Caco-2 (cell line): ENCODE measurements around the gene KRTAP5-3. TPM values are rescaled to one million over a fixed set of nuclear protein-coding genes. Genes with fewer than 3 reads are reported as not detected.

ENCODE experiments used
- BruUV-seq: library from RNA; stranded (reverse); fragments of 400-500 nt; replicated peaks from 2 replicates; lab custom pipeline; 2021; lab: Mats Ljungman, UMichigan
- CTCF ChIA-PET: fragments of 300-600 bp; sonication (Branson Sonifier 250); formaldehyde crosslinking; loops from one replicate; lab custom pipeline; 2022; ENCODE audit warnings: antibody characterized with exemption; lab: Charles Lee
- POLR2A ChIA-PET: fragments of 300-600 bp; sonication (Branson Sonifier 250); formaldehyde crosslinking; loops from one replicate; lab custom pipeline; 2022; ENCODE audit warnings: antibody characterized with exemption; lab: Charles Lee
- DNase-seq, 2 experiments: peaks; one replicate each; pipeline versions ENCODE4 v3.0.0 to v3.0.0-alpha.2; 2020 to 2022
- H3K27me3 ChIP-seq: replicated peaks from 2 replicates; pipeline ENCODE4 v1.6.0; 2011; ENCODE audit warnings: low read length; ENCODE audit not compliant: control insufficient read depth, insufficient read depth
- H3K36me3 ChIP-seq: 2 replicates; pipeline ENCODE4 v1.5.1; 2011; ENCODE audit warnings: low read length; ENCODE audit not compliant: control insufficient read depth, insufficient read depth
- H3K4me1 ChIP-seq: fragments of 250-450 bp; sonication (Bioruptor Pico); 2 replicates; pipeline ENCODE4 v1.5.1; 2020; ENCODE audit warnings: mild to moderate bottlenecking
- H3K4me3 ChIP-seq: 2 replicates; pipeline ENCODE4 v1.5.1; 2011; ENCODE audit warnings: low read depth, mild to moderate bottlenecking, control low read depth, low read length
- H3K9me3 ChIP-seq: fragments of 250-450 bp; sonication (Bioruptor Pico); 2 replicates; pipeline ENCODE4 v1.5.1; 2020; ENCODE audit warnings: mild to moderate bottlenecking, moderate library complexity
- H3K27ac Mint-ChIP-seq: one replicate; pipeline ENCODE4 v1.8.0; 2022; ENCODE audit warnings: mixed read lengths; ENCODE audit not compliant: unreplicated experiment
- H3K27me3 Mint-ChIP-seq: one replicate; pipeline ENCODE4 v1.8.0; 2022; ENCODE audit warnings: mixed read lengths; ENCODE audit not compliant: insufficient read depth, unreplicated experiment
- H3K36me3 Mint-ChIP-seq: one replicate; pipeline ENCODE4 v1.8.0; 2022; ENCODE audit warnings: mild to moderate bottlenecking, mixed read lengths; ENCODE audit not compliant: insufficient read depth, unreplicated experiment
- H3K4me1 Mint-ChIP-seq: one replicate; pipeline ENCODE4 v1.8.0; 2022; ENCODE audit warnings: low read depth, mixed read lengths; ENCODE audit not compliant: unreplicated experiment
- H3K4me3 Mint-ChIP-seq: one replicate; pipeline ENCODE4 v1.8.0; 2022; ENCODE audit warnings: mild to moderate bottlenecking, moderate library complexity, mixed read lengths; ENCODE audit not compliant: unreplicated experiment
- H3K9me3 Mint-ChIP-seq: one replicate; pipeline ENCODE4 v1.8.0; 2022; ENCODE audit warnings: mixed read lengths; ENCODE audit not compliant: unreplicated experiment
- intact Hi-C: fragments of 100-400 bp; cut with micrococcal nuclease; formaldehyde crosslinking; loops from one replicate; pipeline ENCODE4 v1.10.0; 2022; ENCODE audit not compliant: unreplicated experiment
- total RNA-seq: library from RNA; stranded (reverse); gene quantifications from 2 replicates; pipeline ENCODE4 v1.2.3, GENCODE V29; 2022
- TF ChIP-seq, protein P1 (sequence below), 2 experiments: fragments of 200-600 bp in 1 of 2; IDR thresholded peaks; 1 replicate in 1 of 2; 2 replicates in 1 of 2; pipeline versions ENCODE4 v1.5.1 to v1.8.0; 2011 to 2022; ENCODE audit warnings: antibody characterized with exemption in 1 of 2, control low read depth in 1 of 2, inconsistent platforms in 1 of 2, low read depth in 1 of 2, low read length in 1 of 2, mild to moderate bottlenecking in 1 of 2, moderate library complexity in 1 of 2; ENCODE audit not compliant: insufficient read depth in 1 of 2, severe bottlenecking in 1 of 2, unreplicated experiment in 1 of 2

KRTAP5-3 gene
- total RNA-seq, 1 experiment from 2014 or later = not detected

GRCh38 chr11:1653541-1654387 lies 45.5 kb upstream of the KRTAP5-3 start:
- Mint-ChIP-seq H3K4me1 (peaks cover 21% of the 10 kb centered on the region), H3K36me3 (no peaks in the 10 kb centered on the region), H3K4me3 (no peak overlapping the region), H3K9me3 (no peaks in the 10 kb centered on the region), H3K27ac (peak overlapping the region; percentile 55), H3K27me3 (no peaks in the 10 kb centered on the region)
- Histone ChIP-seq H3K4me3 (no peak overlapping the region), H3K9me3 (no peaks in the 10 kb centered on the region), H3K36me3 (no peaks in the 10 kb centered on the region), H3K4me1 (peaks cover 37% of the 10 kb centered on the region), H3K27me3 (no peaks in the 10 kb centered on the region)
- BruUV-seq = no TSS peak
- DNase-seq = peak; percentile 38 to 46
- intact Hi-C loops = loop anchor here (1.0 to 2.0 kb wide), 4 partner anchors 38 to 497 kb away; partner anchors contain the start of gene TNNT3
- ChIA-PET CTCF (interaction anchor here (0.6 to 5.5 kb wide), 22 partner anchors 7 to 502 kb away, joined by 3 to 188 read pairs (median 6); partner anchors contain the start of genes IGF2 and SYT8), POLR2A (no interaction called here)
- TF ChIP-seq, protein P1, sequence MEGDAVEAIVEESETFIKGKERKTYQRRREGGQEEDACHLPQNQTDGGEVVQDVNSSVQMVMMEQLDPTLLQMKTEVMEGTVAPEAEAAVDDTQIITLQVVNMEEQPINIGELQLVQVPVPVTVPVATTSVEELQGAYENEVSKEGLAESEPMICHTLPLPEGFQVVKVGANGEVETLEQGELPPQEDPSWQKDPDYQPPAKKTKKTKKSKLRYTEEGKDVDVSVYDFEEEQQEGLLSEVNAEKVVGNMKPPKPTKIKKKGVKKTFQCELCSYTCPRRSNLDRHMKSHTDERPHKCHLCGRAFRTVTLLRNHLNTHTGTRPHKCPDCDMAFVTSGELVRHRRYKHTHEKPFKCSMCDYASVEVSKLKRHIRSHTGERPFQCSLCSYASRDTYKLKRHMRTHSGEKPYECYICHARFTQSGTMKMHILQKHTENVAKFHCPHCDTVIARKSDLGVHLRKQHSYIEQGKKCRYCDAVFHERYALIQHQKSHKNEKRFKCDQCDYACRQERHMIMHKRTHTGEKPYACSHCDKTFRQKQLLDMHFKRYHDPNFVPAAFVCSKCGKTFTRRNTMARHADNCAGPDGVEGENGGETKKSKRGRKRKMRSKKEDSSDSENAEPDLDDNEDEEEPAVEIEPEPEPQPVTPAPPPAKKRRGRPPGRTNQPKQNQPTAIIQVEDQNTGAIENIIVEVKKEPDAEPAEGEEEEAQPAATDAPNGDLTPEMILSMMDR (IDR thresholded peaks at IDR 0.05; ENCODE audit: insufficient read depth in 1 of 2, low read depth in 1 of 2, low read length in 1 of 2, severe bottlenecking in 1 of 2, unreplicated experiment in 1 of 2) = peak in 1 of 2 experiments; percentile 17

DNA sequence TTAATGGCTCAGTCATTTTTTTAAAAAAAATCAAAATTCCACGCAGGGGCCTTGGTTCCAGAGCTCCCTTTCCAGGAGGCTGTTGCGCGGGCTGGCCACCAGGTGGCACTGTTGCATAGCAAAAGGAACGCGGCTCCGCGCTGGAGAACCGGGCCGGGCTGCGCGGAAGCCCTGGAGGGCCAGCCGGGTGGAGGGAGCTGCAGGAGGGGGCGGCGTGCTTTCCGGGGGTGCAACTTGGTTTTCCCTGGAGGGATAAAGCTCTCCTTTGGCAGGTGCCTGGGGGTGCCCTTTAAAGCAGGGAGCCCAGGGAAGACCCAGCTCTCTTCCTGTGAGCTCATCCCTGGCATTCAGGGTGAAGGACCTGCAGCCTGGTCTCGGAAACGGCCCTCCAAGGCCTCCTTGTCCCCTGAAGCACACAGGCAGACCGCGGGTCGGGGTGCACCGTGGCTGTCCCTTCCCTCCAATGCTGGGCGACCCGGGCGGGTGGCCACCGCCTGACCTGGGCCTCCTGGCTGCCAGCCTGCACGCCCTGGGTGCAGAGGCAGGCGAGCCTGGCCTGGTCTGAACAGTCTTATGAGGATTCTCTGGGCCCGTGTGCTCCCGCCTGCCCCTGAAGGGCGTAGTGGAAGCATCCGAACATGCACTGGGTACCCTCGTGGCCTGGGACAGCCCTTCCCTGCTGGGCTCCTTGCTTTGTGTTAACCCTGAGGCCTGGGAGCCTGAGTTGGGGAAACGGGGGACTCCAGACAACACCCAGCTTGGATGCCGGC lies 44.7 kb upstream of the KRTAP5-3 start:
- TF ChIP-seq, protein P1 (IDR thresholded peaks at IDR 0.05; ENCODE audit: insufficient read depth in 1 of 2, low read depth in 1 of 2, low read length in 1 of 2, severe bottlenecking in 1 of 2, unreplicated experiment in 1 of 2) = peak; percentile 93 to 97
- H3K4me3 Mint-ChIP-seq = no peak overlapping the region
- H3K36me3 Mint-ChIP-seq = no peaks in the 10 kb centered on the region
- H3K9me3 Mint-ChIP-seq = no peaks in the 10 kb centered on the region
- no peaks in the 10 kb centered on the region for H3K27me3 ChIP-seq
- peak; percentile 74 to 91 for DNase-seq
- H3K4me3 ChIP-seq = no peak overlapping the region
- peaks cover 37% of the 10 kb centered on the region for H3K4me1 ChIP-seq
- intact Hi-C loops = loop anchor here (1.0 to 2.0 kb wide), 4 partner anchors 38 to 497 kb away; partner anchors contain the start of gene TNNT3
- no peaks in the 10 kb centered on the region for H3K9me3 ChIP-seq
- CTCF ChIA-PET = interaction anchor here (0.5 to 5.5 kb wide), 49 partner anchors 13 to 506 kb away, joined by 3 to 188 read pairs (median 4); partner anchors contain the start of genes IGF2, MRPL23, SYT8 and TNNT3
- no peaks in the 10 kb centered on the region for H3K27me3 Mint-ChIP-seq
- H3K27ac Mint-ChIP-seq = peak overlapping the region; percentile 42
- no TSS peak for BruUV-seq
- peaks cover 17% of the 10 kb centered on the region for H3K4me1 Mint-ChIP-seq
- POLR2A ChIA-PET = interaction anchor here (0.8 kb wide), 1 partner anchor 178 kb away, joined by 3 read pairs; no protein-coding TSS in a partner anchor
- no peaks in the 10 kb centered on the region for H3K36me3 ChIP-seq

DNA sequence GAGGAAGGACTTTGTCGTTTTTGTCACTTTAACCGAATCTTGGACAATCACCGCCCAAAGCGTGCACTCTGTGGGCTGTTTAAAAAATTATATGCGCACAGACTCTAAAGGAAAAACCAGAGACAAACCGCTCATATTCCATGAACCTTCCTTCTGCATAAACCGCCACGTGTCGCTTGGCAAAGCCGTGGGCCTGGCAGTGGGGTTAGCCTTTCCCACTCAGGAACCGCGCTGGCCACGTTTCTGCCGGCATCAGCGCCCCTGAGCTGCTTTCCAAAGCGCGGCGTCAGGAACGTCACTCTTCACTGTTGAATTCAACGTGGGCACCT lies 44.1 kb upstream of the KRTAP5-3 start:
- no peaks in the 10 kb centered on the region for H3K36me3 Mint-ChIP-seq
- peaks cover 17% of the 10 kb centered on the region for H3K4me1 Mint-ChIP-seq
- Histone ChIP-seq H3K27me3 (no peaks in the 10 kb centered on the region), H3K9me3 (no peaks in the 10 kb centered on the region), H3K4me1 (peaks cover 37% of the 10 kb centered on the region), H3K4me3 (no peak overlapping the region), H3K36me3 (no peaks in the 10 kb centered on the region)
- CTCF ChIA-PET = interaction anchor here (0.5 to 5.5 kb wide), 49 partner anchors 12 to 506 kb away, joined by 3 to 188 read pairs (median 4); partner anchors contain the start of genes IGF2, MRPL23, SYT8 and TNNT3
- no peaks in the 10 kb centered on the region for H3K9me3 Mint-ChIP-seq
- TF ChIP-seq, protein P1 (IDR thresholded peaks at IDR 0.05; ENCODE audit: insufficient read depth in 1 of 2, low read depth in 1 of 2, low read length in 1 of 2, severe bottlenecking in 1 of 2, unreplicated experiment in 1 of 2) = no peak
- no peaks in the 10 kb centered on the region for H3K27me3 Mint-ChIP-seq
- no TSS peak for BruUV-seq
- no peak overlapping the region for H3K4me3 Mint-ChIP-seq
- peak overlapping the region; percentile 42 for H3K27ac Mint-ChIP-seq
- no peak for DNase-seq
- POLR2A ChIA-PET = interaction anchor here (0.8 kb wide), 1 partner anchor 179 kb away, joined by 3 read pairs; no protein-coding TSS in a partner anchor
- intact Hi-C loops = loop anchor here (2.0 kb wide), 2 partner anchors 178 to 266 kb away; partner anchors contain the start of gene TNNT3
